H1 (cell line): ENCODE results near the gene TTBK1. TPM values are rescaled to one million over a fixed set of nuclear protein-coding genes. Genes with fewer than 3 reads are reported as not detected.
A peak's percentile ranks its signal among the peaks of the same experiment; 100 is the strongest.

ENCODE experiments used
- CTCF ChIA-PET: fragments of 300-600 bp; sonication (Branson Sonifier 250); formaldehyde crosslinking; loops from one replicate; lab custom pipeline; 2021; ENCODE audit not compliant: partially characterized antibody; lab: Charles Lee
- POLR2A ChIA-PET: fragments of 300-600 bp; sonication (Branson Sonifier 250); formaldehyde crosslinking; loops from one replicate; lab custom pipeline; 2021; ENCODE audit warnings: inconsistent platforms; ENCODE audit not compliant: partially characterized antibody; lab: Charles Lee
- DNase-seq, 2 experiments: peaks; one replicate each; pipeline versions ENCODE4 v3.0.0 to v3.0.0-alpha.2; 2010 to 2022; ENCODE audit warnings: low spot score in 2 of 2, low read depth in 1 of 2, mixed read lengths in 1 of 2
- FAIRE-seq: peaks from 2 replicates; lab custom pipeline; 2011; peaks lifted over from hg19 to GRCh38; lab: Jason Lieb, UNC
- H2AFZ ChIP-seq: 2 replicates; pipeline ENCODE4 v1.8.1; 2012; ENCODE audit warnings: low read length, inconsistent platforms
- H2AK5ac ChIP-seq: 2 replicates; pipeline ENCODE4 v1.6.1; 2013; ENCODE audit warnings: low read depth, low read length
- H2BK120ac ChIP-seq: replicated peaks from 2 replicates; pipeline ENCODE3; 2013; ENCODE audit warnings: low read depth, low read length, inconsistent platforms
- H2BK12ac ChIP-seq: 2 replicates; pipeline ENCODE4 v1.6.1; 2013; ENCODE audit warnings: low read depth, low read length
- H2BK15ac ChIP-seq: 2 replicates; pipeline ENCODE4 v1.6.1; 2013; ENCODE audit warnings: low read length
- H2BK20ac ChIP-seq: 2 replicates; pipeline ENCODE4 v1.6.1; 2013; ENCODE audit warnings: low read length
- H2BK5ac ChIP-seq: 2 replicates; pipeline ENCODE4 v1.6.1; 2013; ENCODE audit warnings: low read depth, low read length
- H3K14ac ChIP-seq: 2 replicates; pipeline ENCODE4 v1.6.1; 2013; ENCODE audit warnings: inconsistent platforms; ENCODE audit not compliant: insufficient read length
- H3K18ac ChIP-seq: 2 replicates; pipeline ENCODE4 v1.6.1; 2013; ENCODE audit warnings: low read length; ENCODE audit errors: extremely low read depth
- H3K23ac ChIP-seq: 2 replicates; pipeline ENCODE4 v1.6.1; 2013; ENCODE audit warnings: inconsistent platforms; ENCODE audit not compliant: insufficient read length
- H3K23me2 ChIP-seq: 2 replicates; pipeline ENCODE4 v1.6.1; 2013; ENCODE audit warnings: low read depth, low read length
- H3K27ac ChIP-seq: 2 replicates; pipeline ENCODE4 v1.6.1; 2011; ENCODE audit warnings: low read depth, low read length, inconsistent platforms
- H3K27me3 ChIP-seq, 4 experiments: replicated peaks in 1 of 4; 1 replicate in 1 of 4; 2 replicates in 3 of 4; pipeline versions ENCODE4 v1.6.1 to v1.8.1; 2011 to 2013; ENCODE audit warnings: low read length in 3 of 4, mild to moderate bottlenecking in 3 of 4, inconsistent platforms in 2 of 4, mixed read lengths in 2 of 4, moderate library complexity in 1 of 4; ENCODE audit not compliant: control insufficient read depth in 3 of 4, insufficient read depth in 3 of 4; ENCODE audit errors: extremely low read depth in 1 of 4
- H3K36me3 ChIP-seq, 4 experiments: 2 replicates each; pipeline versions ENCODE4 v1.6.1 to v1.8.1; 2011 to 2013; ENCODE audit warnings: mild to moderate bottlenecking in 4 of 4, low read length in 3 of 4, moderate library complexity in 2 of 4, control low read depth in 1 of 4, inconsistent platforms in 1 of 4; ENCODE audit not compliant: insufficient read depth in 4 of 4, control insufficient read depth in 2 of 4
- H3K4ac ChIP-seq: replicated peaks from 2 replicates; pipeline ENCODE3; 2013; ENCODE audit warnings: low read length, low read depth, mixed read lengths, inconsistent platforms; ENCODE audit not compliant: insufficient read length
- H3K4me1 ChIP-seq, 4 experiments: replicated peaks in 1 of 4; 1 replicate in 1 of 4; 2 replicates in 3 of 4; pipeline versions ENCODE4 v1.6.1 to v1.8.1; 2011 to 2013; ENCODE audit warnings: low read length in 3 of 4, inconsistent platforms in 2 of 4, mixed read lengths in 1 of 4; ENCODE audit not compliant: insufficient read depth in 4 of 4, control insufficient read depth in 3 of 4
- H3K4me2 ChIP-seq, 2 experiments: 2 replicates each; pipeline versions ENCODE4 v1.6.1 to v1.8.1; 2011 to 2013; ENCODE audit warnings: low read depth in 2 of 2, low read length in 2 of 2, control low read depth in 1 of 2, inconsistent platforms in 1 of 2, mild to moderate bottlenecking in 1 of 2; ENCODE audit not compliant: insufficient read depth in 1 of 2
- H3K4me3 ChIP-seq, 4 experiments: fragments of 200-600, 300-600 bp in 1 of 4; sonication (generic), shearing (Covaris generic), sonication (Bioruptor Twin) in 1 of 4; 2 replicates each; pipeline versions ENCODE4 v1.5.1 to v1.8.1; 2011 to 2016; ENCODE audit warnings: low read length in 4 of 4, low read depth in 3 of 4, control low read depth in 2 of 4, inconsistent platforms in 2 of 4, mild to moderate bottlenecking in 2 of 4, mixed read lengths in 1 of 4, moderate library complexity in 1 of 4; ENCODE audit not compliant: insufficient read depth in 2 of 4; ENCODE audit errors: extremely low read depth in 1 of 4
- H3K56ac ChIP-seq: replicated peaks from 2 replicates; pipeline ENCODE3; 2013; ENCODE audit warnings: low read depth, mild to moderate bottlenecking, mixed read lengths, low read length, inconsistent platforms; ENCODE audit not compliant: insufficient read length
- H3K79me1 ChIP-seq: 2 replicates; pipeline ENCODE4 v1.6.1; 2013; ENCODE audit warnings: low read depth, low read length, control low read depth
- H3K79me2 ChIP-seq, 2 experiments: 2 replicates each; pipeline versions ENCODE4 v1.6.1 to v1.8.1; 2012 to 2013; ENCODE audit warnings: low read length in 2 of 2, mild to moderate bottlenecking in 2 of 2, inconsistent platforms in 1 of 2; ENCODE audit not compliant: insufficient read depth in 2 of 2, control insufficient read depth in 1 of 2
- H3K9ac ChIP-seq, 4 experiments: replicated peaks in 1 of 4; 1 replicate in 1 of 4; 2 replicates in 3 of 4; pipeline versions ENCODE4 v1.6.1 to v1.8.1; 2011 to 2013; ENCODE audit warnings: low read depth in 3 of 4, low read length in 3 of 4, control low read depth in 2 of 4, mild to moderate bottlenecking in 2 of 4, moderate library complexity in 2 of 4, inconsistent platforms in 1 of 4; ENCODE audit errors: extremely low read depth in 1 of 4
- H3K9me3 ChIP-seq, 2 experiments: 2 replicates each; pipeline versions ENCODE4 v1.6.1 to v1.8.1; 2012 to 2013; ENCODE audit warnings: mild to moderate bottlenecking in 2 of 2, moderate library complexity in 2 of 2, control low read depth in 1 of 2, inconsistent platforms in 1 of 2, low read depth in 1 of 2, low read length in 1 of 2, mixed read lengths in 1 of 2; ENCODE audit not compliant: insufficient read depth in 2 of 2
- H4K20me1 ChIP-seq, 2 experiments: replicated peaks in 1 of 2; 2 replicates each; pipeline versions ENCODE3 to v1.8.1; 2011 to 2013; ENCODE audit warnings: inconsistent platforms in 2 of 2, low read length in 2 of 2, mild to moderate bottlenecking in 1 of 2; ENCODE audit not compliant: insufficient read depth in 2 of 2, control insufficient read depth in 1 of 2
- H4K5ac ChIP-seq: 2 replicates; pipeline ENCODE4 v1.6.1; 2013; ENCODE audit warnings: low read length, low read depth, mixed read lengths, inconsistent platforms; ENCODE audit not compliant: insufficient read length
- H4K8ac ChIP-seq: 2 replicates; pipeline ENCODE4 v1.8.0; 2013; ENCODE audit warnings: mild to moderate bottlenecking, moderate library complexity, low read length, inconsistent platforms; ENCODE audit not compliant: insufficient read depth; ENCODE audit errors: extremely low read depth
- H4K91ac ChIP-seq: replicated peaks from 2 replicates; pipeline ENCODE3; 2013; ENCODE audit warnings: low read length, mixed read lengths, inconsistent platforms; ENCODE audit not compliant: insufficient read length
- GABPA ChIP-seq: IDR thresholded peaks from 2 replicates; pipeline ENCODE4 v1.6.1; 2011; ENCODE audit warnings: mild to moderate bottlenecking, low read length, moderate library complexity, borderline replicate concordance; ENCODE audit not compliant: insufficient read depth
- SP1 ChIP-seq: IDR thresholded peaks from 2 replicates; pipeline ENCODE4 v1.6.1; 2011; ENCODE audit warnings: low read depth, low read length
- WGBS, 2 experiments: shearing (Covaris generic) in 1 of 2; methylation state at CpG; one replicate each; pipeline versions ENCODE4 v1.1.6 to v1.1.7; 2013 to 2015; ENCODE audit warnings: low lambda C conversion rate in 2 of 2, mixed read lengths in 2 of 2, inconsistent platforms in 1 of 2, low coverage in 1 of 2, missing lambda C conversion rate in 1 of 2; ENCODE audit not compliant: insufficient replicate concordance in 2 of 2, insufficient coverage in 1 of 2, insufficient read length in 1 of 2; ENCODE audit errors: extremely low coverage in 1 of 2, missing lambda C conversion rate in 1 of 2; 5-methylcytosine and 5-hydroxymethylcytosine counted together
- polyA plus RNA-seq, 7 experiments: library from polyadenylated mRNA; depleted of rRNA in 3 of 7; stranded (reverse) in 5 of 7; unstranded in 2 of 7; fragments of >200 nt in 5 of 7; fragments of 200-250 nt in 2 of 7; gene quantifications; 1 replicate in 5 of 7; 2 replicates in 1 of 7; 4 replicates in 1 of 7; pipeline versions ENCODE4 v1.2.1 to v1.2.3, GENCODE V29; 2011 to 2013; ENCODE audit warnings: missing spikeins in 2 of 7, mixed read lengths in 2 of 7
- total RNA-seq: library from RNA; stranded (reverse); fragmentation: NEBNext Ultra II Directional; extraction: Animal tissue kit (Norgen Biotek cat#: 25700); gene quantifications from 2 replicates; pipeline ENCODE4 v1.2.1, GENCODE V29; 2021

TTBK1 gene
- total and polyA plus RNA-seq, 2 of the 8 experiments (the other 6 are each of a cell fraction or from before 2014, with no cell fraction given), result 0.53 to 1.6 TPM

- Histone ChIP-seq H4K20me1 (no peaks in the 10 kb centered on the region), H4K5ac (no peak overlapping the region), H3K18ac (no peak overlapping the region; the same call in 1 of the 2 replicates), H3K4ac (no peak overlapping the region), H3K9me3 (no peaks in the 10 kb centered on the region), H2BK5ac (no peak overlapping the region), H3K4me2 (peak overlapping the region; percentile 34 to 65; a peak in 2 of 4 replicates), H2AK5ac (no peak overlapping the region), H3K23ac (no peak overlapping the region), H3K14ac (no peak overlapping the region), H3K79me1 (no peaks in the 10 kb centered on the region), H3K27ac (no peak overlapping the region), H3K27me3 (peaks cover 12 to 36% (median 29%) of the 10 kb centered on the region in 4 experiments), H4K91ac (no peak overlapping the region), H3K36me3 (no peaks in the 10 kb centered on the region), H3K23me2 (peaks cover 11% of the 10 kb centered on the region), H2BK20ac (no peak overlapping the region), H2AFZ (no peak overlapping the region), H3K56ac (no peak overlapping the region), H2BK12ac (peak overlapping the region; percentile 81; the same call in 1 of the 2 replicates), H3K4me3 (no peak overlapping the region; a peak in 1 of 8 replicates), H2BK15ac (peak overlapping the region; percentile 92; the same call in 1 of the 2 replicates), H3K4me1 (peaks cover 4 to 29% (median 20%) of the 10 kb centered on the region in 4 experiments), H3K79me2 (no peaks in the 10 kb centered on the region), H3K9ac (no peak overlapping the region), H2BK120ac (no peak overlapping the region), H4K8ac (peak overlapping the region; percentile 29; the same call in 1 of the 2 replicates)
- no peak for FAIRE-seq
- TF ChIP-seq SP1, result no peak
- no peak for TF ChIP-seq GABPA
- ChIA-PET POLR2A (interaction anchor here (1.0 to 2.1 kb wide), 6 partner anchors 9 to 103 kb away, joined by 3 to 7 read pairs (median 4); no protein-coding TSS in a partner anchor), CTCF (interaction anchor here (0.8 to 3.2 kb wide), 9 partner anchors 9 to 68 kb away, joined by 3 to 12 read pairs (median 5); partner anchors contain the start of gene SLC22A7)
- DNase-seq, result no peak
- WGBS, 2 experiments, result 81% methylated on average over 11 of the region's 13 CpGs; no CpG with 5 or more reads in 1 of the 2 experiments
Measured at GRCh38 chr6:43277643-43278523, 34.6 kb downstream of the TTBK1 start.
